Peyer's patch (tissue), 4 donors: ENCODE results near the gene BAIAP2. TPM values are rescaled to one million over a fixed set of nuclear protein-coding genes. Genes with fewer than 3 reads are reported as not detected.
"Not testable (repeated sequence)": the region's sequence is repeated elsewhere in the genome, so short reads cannot be mapped to it uniquely, and the experiment has no call there.

Experiments used
- DNase-seq, 3 donors: peaks; one replicate each; pipeline ENCODE4 v3.0.0-alpha.2; 2017 to 2019
- H3K27ac ChIP-seq, 4 donors: fragments of 200-600 bp; sonication (generic); one replicate each; pipeline ENCODE4 v1.5.1; 2016 to 2019
- H3K27me3 ChIP-seq, 2 donors: fragments of 200-600 bp; sonication (generic); one replicate each; pipeline ENCODE4 v1.5.1; 2019
- H3K36me3 ChIP-seq, 3 donors: fragments of 200-600 bp; sonication (generic); one replicate each; pipeline ENCODE4 v1.5.1; 2016 to 2019
- H3K4me1 ChIP-seq, 4 donors: fragments of 200-600 bp; sonication (generic); one replicate each; pipeline ENCODE4 v1.5.1; 2016 to 2019
- H3K4me3 ChIP-seq, 4 donors: fragments of 200-600 bp; sonication (generic); 1 replicate in 3 of 4; 2 replicates in 1 of 4; pipeline ENCODE4 v1.5.1; 2016 to 2019; ENCODE audit warnings: mild to moderate bottlenecking in 1 of 4
- H3K9me3 ChIP-seq, 4 donors: fragments of 200-600 bp; sonication (generic); one replicate each; pipeline ENCODE4 v1.5.1; 2016 to 2019; ENCODE audit warnings: mild to moderate bottlenecking in 1 of 4
- CTCF ChIP-seq, 6 experiments: fragments of 450-650 bp in 4 of 6; fragments of 200-600 bp in 2 of 6; sonication (generic) in 1 of 6; IDR thresholded peaks; one replicate each; pipeline ENCODE4 v1.5.1; 2017 to 2019; ENCODE audit warnings: antibody characterized with exemption in 6 of 6, mild to moderate bottlenecking in 3 of 6, moderate library complexity in 1 of 6
- POLR2A ChIP-seq, 2 donors: fragments of 450-650 bp; IDR thresholded peaks; one replicate each; pipeline ENCODE4 v1.5.1; 2017; ENCODE audit warnings: antibody characterized with exemption in 2 of 2, mild to moderate bottlenecking in 2 of 2, moderate library complexity in 2 of 2
- total RNA-seq, 4 donors: library from RNA; depleted of rRNA; stranded (reverse); fragments of >200 nt; gene quantifications; one replicate each; pipeline ENCODE4 v1.1.0, GENCODE V29; 2016

BAIAP2 gene
- total RNA-seq, 4 donors from 2014 or later: 10.2 to 61.9 (median 17.6) TPM

- H3K36me3 ChIP-seq: no peaks in the 10 kb centered on the region
- no peak for TF ChIP-seq CTCF (IDR thresholded peaks at IDR 0.05)
- no peak for TF ChIP-seq POLR2A (IDR thresholded peaks at IDR 0.05)
- no peaks in the 10 kb centered on the region for H3K27me3 ChIP-seq
- H3K9me3 ChIP-seq: no peaks in the 10 kb centered on the region
- no peaks in the 10 kb centered on the region for H3K4me1 ChIP-seq
- DNase-seq: peak in 2 of 3 donors; percentile 49 to 65
- H3K4me3 ChIP-seq: no peak overlapping the region
- H3K27ac ChIP-seq: peak overlapping the region in 2 of 4 donors; percentile 38 to 43
Observed at GRCh38 chr17:81153340-81153803, 118.4 kb downstream of the BAIAP2 start.

- H3K36me3 ChIP-seq, H3K9me3 ChIP-seq, H3K4me3 ChIP-seq, H3K4me1 ChIP-seq, H3K27me3 ChIP-seq, DNase-seq: not testable (repeated sequence)
- peak overlapping the region in 1 of 4 donors; percentile 38 for H3K27ac ChIP-seq
Observed at GRCh38 chr17:81154016-81154415, 119.1 kb downstream of the BAIAP2 start.

- Histone ChIP-seq H3K4me1 (no peaks in the 10 kb centered on the region), H3K4me3 (no peak overlapping the region), H3K9me3 (no peaks in the 10 kb centered on the region), H3K27ac (no peak overlapping the region), H3K36me3 (no peaks in the 10 kb centered on the region), H3K27me3 (no peaks in the 10 kb centered on the region)
- TF ChIP-seq CTCF (IDR thresholded peaks at IDR 0.05) (no peak), POLR2A (IDR thresholded peaks at IDR 0.05) (no peak)
- DNase-seq: no peak
Observed at GRCh38 chr17:81154961-81155360, 120.0 kb downstream of the BAIAP2 start.

GRCh38 chr17:81156866-81157805 is 122.2 kb downstream of the BAIAP2 start:
- H3K36me3 ChIP-seq: no peaks in the 10 kb centered on the region
- no peak for TF ChIP-seq CTCF (IDR thresholded peaks at IDR 0.05)
- TF ChIP-seq POLR2A (IDR thresholded peaks at IDR 0.05): no peak
- H3K4me1 ChIP-seq: peaks cover 0 to 4% (median 0%) of the 10 kb centered on the region in 4 donors
- H3K9me3 ChIP-seq: no peaks in the 10 kb centered on the region
- no peak overlapping the region for H3K4me3 ChIP-seq
- DNase-seq: no peak
- no peak overlapping the region for H3K27ac ChIP-seq
- H3K27me3 ChIP-seq: no peaks in the 10 kb centered on the region

- DNase-seq: no peak
- TF ChIP-seq CTCF (IDR thresholded peaks at IDR 0.05): no peak
- TF ChIP-seq POLR2A (IDR thresholded peaks at IDR 0.05): no peak
- no peak overlapping the region for H3K27ac ChIP-seq
Observed at GRCh38 chr17:81157848-81158687, 123.1 kb downstream of the BAIAP2 start.

More at GRCh38 chr17:81157848-81158687, 123.1 kb downstream of the BAIAP2 start:
- Histone ChIP-seq H3K4me1 (peaks cover 0 to 4% (median 0%) of the 10 kb centered on the region in 4 donors), H3K9me3 (no peaks in the 10 kb centered on the region), H3K4me3 (no peak overlapping the region), H3K27me3 (no peaks in the 10 kb centered on the region), H3K36me3 (no peaks in the 10 kb centered on the region)
